ENCODE data around the gene ARHGAP26. TPM values are rescaled to one million over a fixed set of nuclear protein-coding genes. Genes with fewer than 3 reads are reported as not detected.

ARHGAP26 gene
- total RNA-seq, 6 experiments from 2014 or later, result 6.7 to 14.5 (median 8.3) TPM

- peaks cover 0 to 12% (median 3%) of the 10 kb centered on the region in 4 donors for H3K4me1 ChIP-seq
- H3K4me3 ChIP-seq, result no peak overlapping the region
- no peak for TF ChIP-seq POLR2A (IDR thresholded peaks at IDR 0.05)
- no peak for TF ChIP-seq CTCF (IDR thresholded peaks at IDR 0.05)
- DNase-seq, result no peak
- WGBS (ENCODE audit: insufficient coverage, low coverage, low lambda C conversion rate, missing lambda C conversion rate), result 84% methylated on average over 6 of the region's 6 CpGs
- peak overlapping the region in 1 of 3 donors; percentile 8 for H3K27ac ChIP-seq
- no peaks in the 10 kb centered on the region for H3K27me3 ChIP-seq
- no peak for ATAC-seq
- intact Hi-C loops (cut with DNase I), result no loop called here
- H3K9me3 ChIP-seq, result no peaks in the 10 kb centered on the region
- H3K36me3 ChIP-seq, result no peaks in the 10 kb centered on the region
Observed at GRCh38 chr5:142800776-142801494, 30.8 kb downstream of the ARHGAP26 start.

GRCh38 chr5:142801495-142801871, 31.3 kb downstream of the ARHGAP26 start:
- H3K27me3 ChIP-seq, result no peaks in the 10 kb centered on the region

GRCh38 chr5:142803428-142804125, 33.4 kb downstream of the ARHGAP26 start:
- 49% methylated on average over 11 of the region's 11 CpGs for WGBS (ENCODE audit: insufficient coverage, low coverage, low lambda C conversion rate, missing lambda C conversion rate)
- Histone ChIP-seq H3K9me3 (no peaks in the 10 kb centered on the region), H3K4me3 (no peak overlapping the region), H3K36me3 (no peaks in the 10 kb centered on the region), H3K4me1 (peaks cover 0 to 19% (median 7%) of the 10 kb centered on the region in 4 donors), H3K27me3 (no peaks in the 10 kb centered on the region), H3K27ac (peak overlapping the region; percentile 11 to 56 (median 54))
- TF ChIP-seq CTCF (IDR thresholded peaks at IDR 0.05), result no peak
- no peak for TF ChIP-seq POLR2A (IDR thresholded peaks at IDR 0.05)
- intact Hi-C loops (cut with DNase I), result no loop called here
- ATAC-seq, result peak; percentile 53 to 67 (median 60)
- no peak for DNase-seq

More at GRCh38 chr5:142801495-142801871, 31.3 kb downstream of the ARHGAP26 start:
- WGBS (ENCODE audit: insufficient coverage, low coverage, low lambda C conversion rate, missing lambda C conversion rate), result 87% methylated on average over 4 of the region's 4 CpGs
- H3K4me1 ChIP-seq, result peaks cover 0 to 7% (median 2%) of the 10 kb centered on the region in 4 donors
- TF ChIP-seq CTCF (IDR thresholded peaks at IDR 0.05), result no peak
- TF ChIP-seq POLR2A (IDR thresholded peaks at IDR 0.05), result no peak
- no peaks in the 10 kb centered on the region for H3K9me3 ChIP-seq
- ATAC-seq, result no peak
- no peaks in the 10 kb centered on the region for H3K36me3 ChIP-seq
- no peak for DNase-seq
- intact Hi-C loops (cut with DNase I), result no loop called here
- no peak overlapping the region for H3K4me3 ChIP-seq
- H3K27ac ChIP-seq, result no peak overlapping the region

- Histone ChIP-seq H3K27me3 (no peaks in the 10 kb centered on the region), H3K4me1 (peaks cover 0 to 30% (median 7%) of the 10 kb centered on the region in 4 donors), H3K27ac (no peak overlapping the region), H3K4me3 (no peak overlapping the region), H3K9me3 (no peaks in the 10 kb centered on the region), H3K36me3 (no peaks in the 10 kb centered on the region)
- intact Hi-C loops (cut with DNase I), result no loop called here
- ATAC-seq, result no peak
- WGBS (ENCODE audit: insufficient coverage, low coverage, low lambda C conversion rate, missing lambda C conversion rate), result 100% methylated on average over 2 of the region's 3 CpGs
- TF ChIP-seq CTCF (IDR thresholded peaks at IDR 0.05), result no peak
- TF ChIP-seq POLR2A (IDR thresholded peaks at IDR 0.05), result no peak
- DNase-seq, result no peak
Observed at GRCh38 chr5:142805339-142805738, 35.2 kb downstream of the ARHGAP26 start.
